ENCODE measurements around the gene IQSEC1. TPM values are rescaled to one million over a fixed set of nuclear protein-coding genes. Genes with fewer than 3 reads are reported as not detected.

The IQSEC1 gene
- total and polyA plus RNA-seq, 2 donors (not counting 1 experiment from before 2014, with no cell fraction given), result 4.3 to 18.2 TPM

GRCh38 chr3:13020159-13020750 lies 53.0 kb downstream of the IQSEC1 start:
- no peaks in the 10 kb centered on the region for H4K20me1 ChIP-seq (ENCODE audit: control insufficient read depth, extremely low read depth, insufficient read depth, low read length)
- H2AFZ ChIP-seq (ENCODE audit: low read length), result no peak overlapping the region
- no peaks in the 10 kb centered on the region for H3K27me3 ChIP-seq (ENCODE audit: control insufficient read depth, insufficient read depth, low read length)
- H3K9me3 ChIP-seq (ENCODE audit: control insufficient read depth, insufficient read depth, low read depth, low read length), result no peaks in the 10 kb centered on the region
- H3K4me3 ChIP-seq (replicated peaks in 1 of 4; ENCODE audit: control extremely low read depth in 1 of 4, insufficient read depth in 1 of 4, low read depth in 3 of 4, low read length in 4 of 4), result no peak overlapping the region
- H3K9ac ChIP-seq (ENCODE audit: insufficient read depth, low read length), result no peak overlapping the region
- TF ChIP-seq CTCF (conservative IDR thresholded peaks at IDR 0.05 in 1 of 2, IDR thresholded peaks at IDR 0.05 in 1 of 2; ENCODE audit: low read depth in 1 of 2, low read length in 2 of 2) (no peak), EZH2 (IDR thresholded peaks at IDR 0.05; ENCODE audit: low read length, missing control alignments) (no peak)
- no peaks in the 10 kb centered on the region for H3K79me2 ChIP-seq (ENCODE audit: control insufficient read depth, insufficient read depth, low read length)
- H3K4me2 ChIP-seq (ENCODE audit: extremely low read depth, insufficient read depth, low read length), result no peak overlapping the region
- DNase-seq (ENCODE audit: low read depth in 2 of 2), result no peak
- H3K4me1 ChIP-seq (ENCODE audit: control insufficient read depth, extremely low read depth, insufficient read depth, low read length), result peaks cover 19% of the 10 kb centered on the region
- no peaks in the 10 kb centered on the region for H3K36me3 ChIP-seq (ENCODE audit: control insufficient read depth, insufficient read depth, low read length)
- H3K27ac ChIP-seq (ENCODE audit: insufficient read depth, low read length), result no peak overlapping the region

- no peak overlapping the region for H3K27ac ChIP-seq (ENCODE audit: insufficient read depth, low read length)
- no peaks in the 10 kb centered on the region for H3K9me3 ChIP-seq (ENCODE audit: control insufficient read depth, insufficient read depth, low read depth, low read length)
- no peaks in the 10 kb centered on the region for H3K79me2 ChIP-seq (ENCODE audit: control insufficient read depth, insufficient read depth, low read length)
- no peak overlapping the region for H2AFZ ChIP-seq (ENCODE audit: low read length)
- TF ChIP-seq CTCF (conservative IDR thresholded peaks at IDR 0.05 in 1 of 2, IDR thresholded peaks at IDR 0.05 in 1 of 2; ENCODE audit: low read depth in 1 of 2, low read length in 2 of 2), result no peak
- TF ChIP-seq EZH2 (IDR thresholded peaks at IDR 0.05; ENCODE audit: low read length, missing control alignments), result no peak
- no peaks in the 10 kb centered on the region for H3K27me3 ChIP-seq (ENCODE audit: control insufficient read depth, insufficient read depth, low read length)
- H4K20me1 ChIP-seq (ENCODE audit: control insufficient read depth, extremely low read depth, insufficient read depth, low read length), result no peaks in the 10 kb centered on the region
- peak; percentile 83 to 90 for DNase-seq (ENCODE audit: low read depth in 2 of 2)
- peak overlapping the region; percentile 56 for H3K4me2 ChIP-seq (ENCODE audit: extremely low read depth, insufficient read depth, low read length)
- no peak overlapping the region for H3K9ac ChIP-seq (ENCODE audit: insufficient read depth, low read length)
- H3K36me3 ChIP-seq (ENCODE audit: control insufficient read depth, insufficient read depth, low read length), result no peaks in the 10 kb centered on the region
- H3K4me1 ChIP-seq (ENCODE audit: control insufficient read depth, extremely low read depth, insufficient read depth, low read length), result peaks cover 12% of the 10 kb centered on the region
- H3K4me3 ChIP-seq (replicated peaks in 1 of 4; ENCODE audit: control extremely low read depth in 1 of 4, insufficient read depth in 1 of 4, low read depth in 3 of 4, low read length in 4 of 4), result peak overlapping the region in 1 of 4 experiments; percentile 26
Observed at GRCh38 chr3:13019243-13020095, 53.8 kb downstream of the IQSEC1 start.

GRCh38 chr3:13018561-13019242 lies 54.5 kb downstream of the IQSEC1 start:
- no peaks in the 10 kb centered on the region for H3K27me3 ChIP-seq (ENCODE audit: control insufficient read depth, insufficient read depth, low read length)
- H3K9ac ChIP-seq (ENCODE audit: insufficient read depth, low read length), result no peak overlapping the region
- H3K9me3 ChIP-seq (ENCODE audit: control insufficient read depth, insufficient read depth, low read depth, low read length), result no peaks in the 10 kb centered on the region
- no peak overlapping the region for H2AFZ ChIP-seq (ENCODE audit: low read length)
- H4K20me1 ChIP-seq (ENCODE audit: control insufficient read depth, extremely low read depth, insufficient read depth, low read length), result no peaks in the 10 kb centered on the region
- peaks cover 12% of the 10 kb centered on the region for H3K4me1 ChIP-seq (ENCODE audit: control insufficient read depth, extremely low read depth, insufficient read depth, low read length)
- TF ChIP-seq CTCF (conservative IDR thresholded peaks at IDR 0.05 in 1 of 2, IDR thresholded peaks at IDR 0.05 in 1 of 2; ENCODE audit: low read depth in 1 of 2, low read length in 2 of 2) (no peak), EZH2 (IDR thresholded peaks at IDR 0.05; ENCODE audit: low read length, missing control alignments) (no peak)
- no peaks in the 10 kb centered on the region for H3K36me3 ChIP-seq (ENCODE audit: control insufficient read depth, insufficient read depth, low read length)
- no peak overlapping the region for H3K27ac ChIP-seq (ENCODE audit: insufficient read depth, low read length)
- peak overlapping the region; percentile 56 for H3K4me2 ChIP-seq (ENCODE audit: extremely low read depth, insufficient read depth, low read length)
- no peak for DNase-seq (ENCODE audit: low read depth in 2 of 2)
- no peaks in the 10 kb centered on the region for H3K79me2 ChIP-seq (ENCODE audit: control insufficient read depth, insufficient read depth, low read length)
- peak overlapping the region in 1 of 4 experiments; percentile 26 for H3K4me3 ChIP-seq (replicated peaks in 1 of 4; ENCODE audit: control extremely low read depth in 1 of 4, insufficient read depth in 1 of 4, low read depth in 3 of 4, low read length in 4 of 4)
